GM10248 (cell line): ENCODE measurements around the gene ZC3H15.

ENCODE experiments used
- CTCF ChIA-PET: fragments of 300-600 bp; sonication (Branson Sonifier 250); formaldehyde crosslinking; extraction: SDS; loops from one replicate; lab custom pipeline; 2021; ENCODE audit warnings: antibody characterized with exemption; lab: Yijun Ruan, JAX
- POLR2A ChIA-PET: fragments of 350-650 bp; sonication (Branson Sonifier 250); formaldehyde crosslinking; extraction: SDS; loops from one replicate; lab custom pipeline; 2020; ENCODE audit warnings: antibody characterized with exemption; lab: Yijun Ruan, JAX
- DNase-seq: peaks from one replicate; pipeline ENCODE4 v3.0.0; 2012; ENCODE audit errors: extremely low spot score
- TF ChIP-seq, protein P1 (sequence below): IDR thresholded peaks from 2 replicates; pipeline ENCODE4 v1.5.1; 2012; ENCODE audit warnings: mild to moderate bottlenecking, low read depth; ENCODE audit errors: extremely low read depth, missing control alignments, control extremely low read depth

Gene ZC3H15

DNA sequence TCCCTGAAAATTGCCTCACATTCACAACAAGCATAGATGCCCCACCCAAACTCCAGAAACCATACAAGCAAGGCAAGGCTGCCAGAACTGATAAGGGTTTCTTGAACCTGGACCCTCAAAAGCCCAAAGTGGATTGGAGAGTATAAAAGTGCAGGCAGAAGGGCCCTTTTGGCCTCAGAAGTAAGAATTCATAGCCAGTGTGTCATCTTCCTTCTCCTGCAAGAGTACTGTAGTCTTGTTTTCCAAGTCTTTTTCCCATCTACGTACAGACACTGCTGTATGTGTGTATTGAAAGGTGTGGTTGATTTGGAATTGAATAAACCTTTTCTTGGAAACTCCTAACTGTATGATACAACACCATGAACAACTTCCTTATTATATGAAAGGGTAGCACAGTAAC, 46.8 kb downstream of the ZC3H15 start:
- CTCF ChIA-PET: interaction anchor here (1.5 to 1.6 kb wide), 2 partner anchors 26 to 29 kb away, joined by 3 to 4 read pairs; no protein-coding TSS in a partner anchor
- POLR2A ChIA-PET: no interaction called here
- TF ChIP-seq, protein P1, sequence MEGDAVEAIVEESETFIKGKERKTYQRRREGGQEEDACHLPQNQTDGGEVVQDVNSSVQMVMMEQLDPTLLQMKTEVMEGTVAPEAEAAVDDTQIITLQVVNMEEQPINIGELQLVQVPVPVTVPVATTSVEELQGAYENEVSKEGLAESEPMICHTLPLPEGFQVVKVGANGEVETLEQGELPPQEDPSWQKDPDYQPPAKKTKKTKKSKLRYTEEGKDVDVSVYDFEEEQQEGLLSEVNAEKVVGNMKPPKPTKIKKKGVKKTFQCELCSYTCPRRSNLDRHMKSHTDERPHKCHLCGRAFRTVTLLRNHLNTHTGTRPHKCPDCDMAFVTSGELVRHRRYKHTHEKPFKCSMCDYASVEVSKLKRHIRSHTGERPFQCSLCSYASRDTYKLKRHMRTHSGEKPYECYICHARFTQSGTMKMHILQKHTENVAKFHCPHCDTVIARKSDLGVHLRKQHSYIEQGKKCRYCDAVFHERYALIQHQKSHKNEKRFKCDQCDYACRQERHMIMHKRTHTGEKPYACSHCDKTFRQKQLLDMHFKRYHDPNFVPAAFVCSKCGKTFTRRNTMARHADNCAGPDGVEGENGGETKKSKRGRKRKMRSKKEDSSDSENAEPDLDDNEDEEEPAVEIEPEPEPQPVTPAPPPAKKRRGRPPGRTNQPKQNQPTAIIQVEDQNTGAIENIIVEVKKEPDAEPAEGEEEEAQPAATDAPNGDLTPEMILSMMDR: no peak
- no peak for DNase-seq

DNA sequence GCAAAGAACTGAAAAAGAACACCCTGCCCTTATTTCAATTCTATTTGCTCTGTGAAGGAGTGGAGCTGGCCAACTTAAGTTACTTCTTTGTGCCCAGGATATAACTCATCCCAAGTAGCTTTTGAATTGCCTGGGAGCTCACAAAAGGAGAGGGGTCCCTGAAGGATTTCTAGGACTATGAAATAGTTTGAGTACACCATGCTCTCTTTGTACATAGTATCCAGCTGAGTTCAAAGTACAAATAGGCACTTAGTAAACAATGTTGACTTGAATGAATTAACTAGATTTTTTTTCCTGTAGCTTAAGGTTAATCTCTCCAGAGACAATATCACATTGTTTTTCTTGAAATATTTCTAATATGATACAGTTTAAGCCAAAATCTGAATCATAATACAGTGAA, 47.7 kb downstream of the ZC3H15 start:
- DNase-seq: no peak
- ChIA-PET POLR2A (no interaction called here), CTCF (interaction anchor here (1.6 kb wide), 1 partner anchor 30 kb away, joined by 4 read pairs; no protein-coding TSS in a partner anchor)

DNA sequence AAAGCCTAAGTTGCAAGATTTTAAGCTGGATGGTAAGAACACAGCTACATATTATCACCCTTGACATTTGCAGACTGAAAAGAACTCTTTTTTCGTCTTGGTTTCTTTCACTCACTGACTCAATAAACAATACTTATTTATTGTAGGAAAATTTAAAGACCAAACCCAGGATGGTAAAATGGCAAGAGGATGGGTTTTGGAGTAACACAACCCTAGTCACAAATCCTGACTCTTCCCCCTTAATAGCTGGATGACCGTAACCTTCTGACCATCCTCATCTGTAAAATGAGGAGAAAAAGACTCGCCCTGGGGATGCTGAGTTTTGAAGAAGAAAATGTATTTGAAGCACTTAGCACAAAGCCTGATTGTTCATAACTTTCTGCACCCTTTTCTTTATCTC, 48.3 kb downstream of the ZC3H15 start:
- POLR2A ChIA-PET: no interaction called here
- TF ChIP-seq, protein P1: no peak
- CTCF ChIA-PET: interaction anchor here (1.6 kb wide), 1 partner anchor 30 kb away, joined by 4 read pairs; no protein-coding TSS in a partner anchor
- no peak for DNase-seq

More for the DNA sequence above, 47.7 kb downstream of the ZC3H15 start:
- TF ChIP-seq, protein P1: no peak

DNA sequence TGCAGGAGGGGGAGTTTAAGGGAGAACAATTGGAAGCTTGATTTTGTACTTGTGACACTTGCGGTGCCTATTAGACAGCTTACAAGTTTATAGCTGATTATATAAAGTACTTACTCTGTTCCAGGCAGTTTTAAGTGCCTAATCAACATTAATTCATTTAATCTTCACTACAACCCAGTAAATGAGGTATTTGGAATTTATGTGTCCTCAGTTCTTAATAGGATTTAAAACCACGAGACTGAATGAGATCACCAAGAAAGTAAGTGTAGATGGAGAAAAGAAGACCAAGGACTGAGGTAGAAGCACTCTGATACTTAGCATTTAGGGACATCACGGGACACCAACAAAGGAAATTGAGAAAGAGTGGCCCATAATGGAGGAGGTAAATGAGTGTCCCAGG, 49.8 kb downstream of the ZC3H15 start:
- TF ChIP-seq, protein P1: no peak
- POLR2A ChIA-PET: no interaction called here
- CTCF ChIA-PET: interaction anchor here (2.4 kb wide), 1 partner anchor 12 kb away, joined by 5 read pairs; no protein-coding TSS in a partner anchor
- no peak for DNase-seq

DNA sequence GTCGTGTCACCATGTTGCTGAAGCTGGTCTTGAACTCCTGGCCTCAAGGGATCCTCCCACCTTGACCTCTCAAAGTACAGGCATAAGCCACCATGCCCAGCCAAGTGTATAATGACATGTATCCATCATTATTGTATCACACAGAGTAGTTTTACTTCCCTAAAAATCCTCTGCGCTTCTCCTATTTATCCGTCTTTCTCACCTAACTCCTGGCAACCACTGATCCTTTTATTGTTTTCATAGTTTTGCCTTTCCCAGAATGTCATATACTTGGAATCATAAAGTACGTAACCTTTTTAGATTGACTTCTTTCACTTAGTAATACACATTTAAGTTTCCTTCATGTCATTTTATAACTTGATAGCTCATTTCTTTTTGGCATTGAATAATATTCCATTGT, 51.0 kb downstream of the ZC3H15 start:
- TF ChIP-seq, protein P1: no peak
- ChIA-PET CTCF (interaction anchor here (2.4 kb wide), 1 partner anchor 11 kb away, joined by 5 read pairs; no protein-coding TSS in a partner anchor), POLR2A (no interaction called here)
- DNase-seq: no peak

DNA sequence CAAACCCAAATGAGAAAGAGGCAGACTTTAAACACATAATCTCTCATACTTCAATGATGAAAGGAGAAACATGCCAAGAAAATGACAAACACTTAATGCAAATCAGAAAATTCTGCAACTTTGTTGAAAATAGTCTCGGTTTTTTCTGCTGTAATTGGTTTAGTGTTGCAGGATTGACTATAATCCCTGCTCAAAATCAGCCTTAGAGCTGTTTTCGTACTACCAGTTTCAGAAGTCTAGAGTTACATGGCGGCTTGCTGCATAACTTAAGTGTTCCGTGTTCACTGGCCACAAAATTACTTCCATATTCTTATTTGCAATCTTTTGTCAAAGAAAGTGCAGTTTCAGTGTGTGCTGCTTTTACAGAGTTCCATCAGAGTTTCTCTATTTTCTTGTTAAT, 54.9 kb downstream of the ZC3H15 start:
- no peak for DNase-seq
- POLR2A ChIA-PET: no interaction called here
- CTCF ChIA-PET: interaction anchor here (1.2 to 1.5 kb wide), 3 partner anchors 11 to 101 kb away, joined by 3 read pairs; no protein-coding TSS in a partner anchor
- TF ChIP-seq, protein P1: no peak
